ENCODE results near the gene CDK13.

The CDK13 gene

DNA sequence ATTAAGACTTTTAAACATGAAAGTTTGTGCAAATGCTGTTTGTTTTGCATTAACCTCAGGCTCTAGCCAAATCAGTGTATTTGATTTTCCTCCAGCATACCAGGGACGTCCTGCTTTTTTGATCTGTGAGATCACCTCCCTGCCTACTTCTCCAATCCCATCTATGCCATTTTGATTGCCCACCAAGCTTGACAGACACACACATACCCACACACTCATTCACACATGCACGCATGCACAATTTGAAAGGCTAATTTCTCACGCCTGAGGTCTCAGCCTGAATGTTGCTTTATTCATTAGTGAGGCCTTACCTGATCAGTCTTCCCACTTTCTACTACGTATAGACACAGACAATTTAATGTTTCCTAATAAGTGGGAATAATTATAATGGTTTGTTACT lies 53.5 kb downstream of the CDK13 start:
- ChIA-PET POLR2A (no interaction called here), CTCF (interaction anchor here (0.6 kb wide), 1 partner anchor 375 kb away, joined by 3 read pairs; no protein-coding TSS in a partner anchor)
- Histone ChIP-seq H3K27ac (ENCODE audit: extremely low read depth, low read depth, low read length) (no peak overlapping the region), H3K4me1 (ENCODE audit: control insufficient read depth, insufficient read depth, low read length) (peaks cover 2% of the 10 kb centered on the region; the same call in 1 of the 2 replicates), H3K36me3 (ENCODE audit: control insufficient read depth in 2 of 2, insufficient read depth in 1 of 2, low read length in 2 of 2) (peaks cover 11 to 37% of the 10 kb centered on the region in 2 experiments), H3K9me3 (ENCODE audit: control insufficient read depth, insufficient read depth, low read depth, low read length) (no peaks in the 10 kb centered on the region), H3K4me3 (ENCODE audit: low read depth, low read length) (no peak overlapping the region)
- no peak for TF ChIP-seq ZNF2 (tag by site-specific recombination; IDR thresholded peaks at IDR 0.05)
- no peak for TF ChIP-seq ZEB2 (tag by site-specific recombination; IDR thresholded peaks at IDR 0.05)
- TF ChIP-seq ZNF792 (tag by site-specific recombination; IDR thresholded peaks at IDR 0.05) = no peak

DNA sequence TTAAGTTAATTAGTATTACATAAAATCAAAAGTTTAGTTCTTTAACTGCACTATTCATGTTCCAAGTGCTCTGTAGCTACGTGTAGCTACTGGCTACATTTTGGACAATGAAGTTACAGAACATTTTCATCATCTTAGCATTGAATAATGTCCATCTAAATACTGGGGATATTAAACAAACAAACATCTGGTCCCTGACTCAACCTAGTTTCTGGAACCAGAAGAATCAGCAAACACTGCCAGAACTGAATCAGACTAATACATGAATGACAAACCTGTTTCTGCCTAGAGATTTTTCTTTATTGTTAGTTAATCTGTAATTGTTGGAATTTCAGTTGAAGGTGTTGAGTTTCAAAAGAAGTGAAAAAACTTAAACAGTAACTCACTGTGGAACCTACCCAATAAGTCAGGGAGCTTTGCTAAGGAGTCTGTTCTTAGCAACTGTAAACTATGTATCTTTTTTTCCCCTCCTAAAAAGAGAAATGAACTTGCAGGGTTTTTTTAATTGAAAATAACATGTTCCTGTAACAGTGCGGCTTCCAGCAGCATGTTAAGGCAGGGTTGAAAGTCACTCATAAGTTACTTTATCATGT lies 58.3 kb downstream of the CDK13 start:
- H3K27ac ChIP-seq (ENCODE audit: extremely low read depth, low read depth, low read length) = no peak overlapping the region
- POLR2A ChIA-PET = no interaction called here
- H3K4me3 ChIP-seq (ENCODE audit: low read depth, low read length) = no peak overlapping the region
- TF ChIP-seq ZNF660 (tag by site-specific recombination; IDR thresholded peaks at IDR 0.05) (no peak), ZNF169 (tag by site-specific recombination; IDR thresholded peaks at IDR 0.05) (no peak), BCL11B (tag by site-specific recombination; IDR thresholded peaks at IDR 0.05; ENCODE audit: low read depth) (no peak), OVOL3 (tag by site-specific recombination; IDR thresholded peaks at IDR 0.05) (no peak), ZNF561 (tag by site-specific recombination; IDR thresholded peaks at IDR 0.05; ENCODE audit: borderline replicate concordance) (no peak), ZNF24 (tag by site-specific recombination; IDR thresholded peaks at IDR 0.05) (no peak), ZBTB21 (tag by site-specific recombination; IDR thresholded peaks at IDR 0.05) (no peak), ZBTB8A (tag by site-specific recombination; IDR thresholded peaks at IDR 0.05) (no peak), SALL2 (tag by site-specific recombination; IDR thresholded peaks at IDR 0.05; ENCODE audit: borderline replicate concordance) (no peak), SP7 (tag by site-specific recombination; IDR thresholded peaks at IDR 0.05) (no peak)
- TF ChIP-seq, protein P1, sequence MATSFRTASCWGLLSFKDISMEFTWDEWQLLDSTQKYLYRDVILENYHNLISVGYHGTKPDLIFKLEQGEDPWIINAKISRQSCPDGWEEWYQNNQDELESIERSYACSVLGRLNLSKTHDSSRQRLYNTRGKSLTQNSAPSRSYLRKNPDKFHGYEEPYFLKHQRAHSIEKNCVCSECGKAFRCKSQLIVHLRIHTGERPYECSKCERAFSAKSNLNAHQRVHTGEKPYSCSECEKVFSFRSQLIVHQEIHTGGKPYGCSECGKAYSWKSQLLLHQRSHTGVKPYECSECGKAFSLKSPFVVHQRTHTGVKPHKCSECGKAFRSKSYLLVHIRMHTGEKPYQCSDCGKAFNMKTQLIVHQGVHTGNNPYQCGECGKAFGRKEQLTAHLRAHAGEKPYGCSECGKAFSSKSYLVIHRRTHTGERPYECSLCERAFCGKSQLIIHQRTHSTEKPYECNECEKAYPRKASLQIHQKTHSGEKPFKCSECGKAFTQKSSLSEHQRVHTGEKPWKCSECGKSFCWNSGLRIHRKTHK (tag by site-specific recombination; IDR thresholded peaks at IDR 0.05) = no peak
- H3K36me3 ChIP-seq (ENCODE audit: control insufficient read depth in 2 of 2, insufficient read depth in 1 of 2, low read length in 2 of 2) = peaks cover 5 to 12% of the 10 kb centered on the region in 2 experiments
- H3K9me3 ChIP-seq (ENCODE audit: control insufficient read depth, insufficient read depth, low read depth, low read length) = no peaks in the 10 kb centered on the region
- CTCF ChIA-PET = interaction anchor here (0.9 kb wide), 1 partner anchor 12 kb away, joined by 3 read pairs; no protein-coding TSS in a partner anchor
- peaks cover 2% of the 10 kb centered on the region; the same call in 1 of the 2 replicates for H3K4me1 ChIP-seq (ENCODE audit: control insufficient read depth, insufficient read depth, low read length)

DNA sequence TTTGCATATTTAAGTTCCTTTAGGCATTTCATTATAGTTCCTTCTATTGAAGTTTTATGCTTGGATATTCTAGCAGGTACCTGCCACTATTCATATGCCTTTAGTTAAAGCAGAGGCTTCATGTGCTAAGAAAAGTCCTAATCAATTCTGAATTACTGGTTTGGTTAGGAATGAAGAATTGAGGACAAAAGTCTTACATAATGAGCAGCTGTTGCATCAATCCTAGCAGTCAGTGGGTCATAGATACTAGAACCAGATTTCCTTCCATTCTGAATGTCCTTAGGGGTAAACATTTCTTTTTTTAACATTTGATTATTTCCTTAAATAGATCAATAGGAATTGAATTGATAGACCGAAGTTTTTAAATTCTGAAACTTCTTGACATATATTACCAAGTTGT lies 59.2 kb downstream of the CDK13 start:
- ChIA-PET POLR2A (no interaction called here), CTCF (no interaction called here)
- Histone ChIP-seq H3K4me1 (ENCODE audit: control insufficient read depth, insufficient read depth, low read length) (peaks cover 2% of the 10 kb centered on the region; the same call in 1 of the 2 replicates), H3K36me3 (ENCODE audit: control insufficient read depth in 2 of 2, insufficient read depth in 1 of 2, low read length in 2 of 2) (peaks cover 4 to 6% of the 10 kb centered on the region in 2 experiments), H3K9me3 (ENCODE audit: control insufficient read depth, insufficient read depth, low read depth, low read length) (no peaks in the 10 kb centered on the region), H3K27ac (ENCODE audit: extremely low read depth, low read depth, low read length) (no peak overlapping the region), H3K4me3 (ENCODE audit: low read depth, low read length) (no peak overlapping the region)
- TF ChIP-seq ZNF560 (tag by site-specific recombination; IDR thresholded peaks at IDR 0.05; ENCODE audit: borderline replicate concordance) = no peak
- TF ChIP-seq ZNF19 (tag by site-specific recombination; IDR thresholded peaks at IDR 0.05; ENCODE audit: low read depth) = no peak
- no peak for TF ChIP-seq ZNF146 (tag by site-specific recombination; IDR thresholded peaks at IDR 0.05)
- no peak for TF ChIP-seq ZNF664 (tag by site-specific recombination; IDR thresholded peaks at IDR 0.05)
- no peak for TF ChIP-seq RBAK (tag by site-specific recombination; IDR thresholded peaks at IDR 0.05)
- no peak for TF ChIP-seq ZIC2 (tag by site-specific recombination; IDR thresholded peaks at IDR 0.05)
- TF ChIP-seq ZNF654 (tag by site-specific recombination; IDR thresholded peaks at IDR 0.05; ENCODE audit: low read depth) = no peak
